NCI-H510A (cell line): ENCODE measurements around the gene RC3H2.

Source experiments
- DNase-seq: peaks from one replicate; lab custom pipeline; 2025; lab: John Stamatoyannopoulos, UW

RC3H2 gene

GRCh38 chr9:122808141-122808540 is 97.0 kb downstream of the RC3H2 start:
- no peak for DNase-seq

GRCh38 chr9:122807271-122807900 is 97.8 kb downstream of the RC3H2 start:
- DNase-seq: no peak

- DNase-seq: no peak
Observed at GRCh38 chr9:122806661-122807060, 98.5 kb downstream of the RC3H2 start.

GRCh38 chr9:122800066-122801060 is 104.8 kb downstream of the RC3H2 start, which contains the start of gene OR1K1:
OR1K1 (plus strand) TSS chr9:122800123; CDS start chr9:122800123, 0 bp downstream.
- DNase-seq: no peak

- DNase-seq: no peak
Observed at GRCh38 chr9:122797316-122798063, 107.7 kb downstream of the RC3H2 start.
